Neural progenitor cell (in vitro differentiated cells): ENCODE measurements around the gene CHRNB4. TPM values are rescaled to one million over a fixed set of nuclear protein-coding genes. Genes with fewer than 3 reads are reported as not detected.

Experiments
- DNase-seq: peaks from one replicate; pipeline ENCODE4 v3.0.0-alpha.2; 2016; ENCODE audit warnings: low spot score
- H2AFZ ChIP-seq: fragments of 200-600 bp; sonication (generic); replicated peaks from 2 replicates; pipeline ENCODE4 v1.6.1; 2016; ENCODE audit warnings: antibody characterized with exemption
- H3F3A ChIP-seq: fragments of 200-600 bp; sonication (generic); 2 replicates; pipeline ENCODE4 v1.6.1; 2016; ENCODE audit warnings: antibody characterized with exemption, low read depth
- H3K27ac ChIP-seq: fragments of 200-600 bp; sonication (generic); 2 replicates; pipeline ENCODE4 v1.5.1; 2016; ENCODE audit warnings: mild to moderate bottlenecking
- H3K27me3 ChIP-seq: fragments of 200-600 bp; sonication (generic); 2 replicates; pipeline ENCODE4 v1.6.1; 2016; ENCODE audit warnings: mild to moderate bottlenecking, moderate library complexity
- H3K36me3 ChIP-seq: fragments of 200-600 bp; sonication (generic); 2 replicates; pipeline ENCODE4 v1.5.1; 2016
- H3K4me1 ChIP-seq: fragments of 200-600 bp; sonication (generic); 2 replicates; pipeline ENCODE4 v1.6.1; 2016; ENCODE audit warnings: mixed run types
- H3K4me2 ChIP-seq: fragments of 200-600 bp; sonication (generic); 2 replicates; pipeline ENCODE4 v1.6.1; 2016
- H3K4me3 ChIP-seq: fragments of 200-600 bp; sonication (generic); 2 replicates; pipeline ENCODE4 v1.5.1; 2016
- H3K79me2 ChIP-seq: fragments of 200-600 bp; sonication (generic); 2 replicates; pipeline ENCODE4 v1.6.1; 2016; ENCODE audit warnings: low read depth
- H3K9ac ChIP-seq: fragments of 200-600 bp; sonication (generic); 2 replicates; pipeline ENCODE4 v1.6.1; 2016
- H3K9me3 ChIP-seq: fragments of 200-600 bp; sonication (generic); 2 replicates; pipeline ENCODE4 v1.5.1; 2016; ENCODE audit warnings: low read depth
- H4K20me1 ChIP-seq: fragments of 200-600 bp; sonication (generic); 2 replicates; pipeline ENCODE4 v1.6.1; 2016; ENCODE audit warnings: low read depth
- H3K27ac Mint-ChIP-seq: 3 replicates; pipeline ENCODE4 v1.8.0; 2021; ENCODE audit warnings: mixed read lengths
- H3K27me3 Mint-ChIP-seq: 2 replicates; pipeline ENCODE4 v1.8.0; 2022; ENCODE audit warnings: low read depth, mild to moderate bottlenecking, inconsistent platforms, moderate library complexity, mixed read lengths; ENCODE audit not compliant: insufficient read depth
- H3K36me3 Mint-ChIP-seq: 3 replicates; pipeline ENCODE4 v1.8.0; 2021; ENCODE audit warnings: mixed read lengths
- H3K4me1 Mint-ChIP-seq: 3 replicates; pipeline ENCODE4 v1.8.0; 2021; ENCODE audit warnings: mixed read lengths
- H3K4me3 Mint-ChIP-seq: 3 replicates; pipeline ENCODE4 v1.8.0; 2021; ENCODE audit warnings: mild to moderate bottlenecking, moderate library complexity, mixed read lengths
- H3K9me3 Mint-ChIP-seq: 3 replicates; pipeline ENCODE4 v1.8.0; 2020; ENCODE audit warnings: mixed read lengths
- CTCF ChIP-seq: fragments of 200-600 bp; sonication (generic); IDR thresholded peaks from 2 replicates; pipeline ENCODE4 v1.5.1; 2017; ENCODE audit warnings: antibody characterized with exemption, mild to moderate bottlenecking
- EZH2 ChIP-seq: fragments of 200-600 bp; sonication (generic); IDR thresholded peaks from 2 replicates; pipeline ENCODE4 v1.6.1; 2017; ENCODE audit warnings: antibody characterized with exemption, mild to moderate bottlenecking, moderate library complexity
- EZH2phosphoT487 ChIP-seq: fragments of 200-600 bp; sonication (generic); IDR thresholded peaks from 2 replicates; pipeline ENCODE4 v1.6.1; 2017; ENCODE audit warnings: antibody characterized with exemption
- total RNA-seq: library from RNA; depleted of rRNA; stranded (reverse); fragments of >200 nt; gene quantifications from 2 replicates; pipeline ENCODE4 v1.2.3, GENCODE V29; 2015; ENCODE audit warnings: low replicate concordance

CHRNB4 gene
- total RNA-seq, 1 donor from 2014 or later: 0.24 TPM

GRCh38 chr15:78618064-78618463 is 22.9 kb downstream of the CHRNB4 start:
- no peak overlapping the region for H3K9ac ChIP-seq
- H3K79me2 ChIP-seq: no peaks in the 10 kb centered on the region
- no peak overlapping the region for H3K27ac Mint-ChIP-seq
- no peak overlapping the region for H3K27ac ChIP-seq
- H3K4me3 ChIP-seq: no peak overlapping the region
- TF ChIP-seq EZH2: no peak
- no peak for TF ChIP-seq EZH2phosphoT487
- TF ChIP-seq CTCF: no peak
- no peak overlapping the region for H3K4me3 Mint-ChIP-seq
- H3K9me3 Mint-ChIP-seq: no peaks in the 10 kb centered on the region
- H3F3A ChIP-seq: peaks cover 16% of the 10 kb centered on the region
- H3K27me3 ChIP-seq: peaks cover 46% of the 10 kb centered on the region
- H4K20me1 ChIP-seq: peaks cover 4% of the 10 kb centered on the region
- no peak overlapping the region for H2AFZ ChIP-seq
- no peak overlapping the region for H3K4me2 ChIP-seq
- no peaks in the 10 kb centered on the region for H3K36me3 Mint-ChIP-seq
- no peak for DNase-seq
- no peaks in the 10 kb centered on the region for H3K9me3 ChIP-seq
- H3K4me1 Mint-ChIP-seq: peaks cover 10% of the 10 kb centered on the region
- H3K4me1 ChIP-seq: no peaks in the 10 kb centered on the region
- H3K27me3 Mint-ChIP-seq: peaks cover 34% of the 10 kb centered on the region
- no peaks in the 10 kb centered on the region for H3K36me3 ChIP-seq

DNA sequence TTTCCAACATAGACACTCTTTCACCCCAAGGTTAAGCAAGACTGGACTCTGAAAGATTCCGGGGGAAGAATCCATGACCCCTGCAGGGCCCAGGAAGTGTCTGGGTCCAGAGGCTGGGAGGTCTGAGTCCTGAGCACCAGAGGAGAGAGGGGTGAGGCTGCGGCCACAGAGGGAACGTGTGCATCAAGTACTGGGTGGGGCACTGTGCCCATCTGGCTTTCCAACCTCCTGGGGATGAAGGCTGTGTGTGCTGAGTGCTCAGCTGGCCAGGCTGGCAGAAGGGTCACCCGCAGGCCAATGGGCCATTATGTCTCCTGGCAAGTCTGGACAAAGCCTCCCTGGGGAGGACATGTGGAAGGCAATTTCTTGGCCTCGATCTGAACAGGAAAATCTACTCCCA is 23.5 kb downstream of the CHRNB4 start:
- Histone ChIP-seq H3F3A (peaks cover 16% of the 10 kb centered on the region), H3K79me2 (no peaks in the 10 kb centered on the region), H3K27ac (no peak overlapping the region), H4K20me1 (peaks cover 4% of the 10 kb centered on the region), H3K9me3 (no peaks in the 10 kb centered on the region), H3K36me3 (no peaks in the 10 kb centered on the region), H3K4me3 (no peak overlapping the region), H3K4me1 (no peaks in the 10 kb centered on the region), H3K27me3 (peaks cover 40% of the 10 kb centered on the region), H2AFZ (no peak overlapping the region), H3K4me2 (no peak overlapping the region), H3K9ac (no peak overlapping the region)
- no peaks in the 10 kb centered on the region for H3K36me3 Mint-ChIP-seq
- H3K4me1 Mint-ChIP-seq: peaks cover 10% of the 10 kb centered on the region
- no peaks in the 10 kb centered on the region for H3K9me3 Mint-ChIP-seq
- no peak for DNase-seq
- no peak overlapping the region for H3K27ac Mint-ChIP-seq
- H3K4me3 Mint-ChIP-seq: no peak overlapping the region
- peaks cover 29% of the 10 kb centered on the region for H3K27me3 Mint-ChIP-seq
- TF ChIP-seq EZH2phosphoT487 (no peak), EZH2 (no peak)

DNA sequence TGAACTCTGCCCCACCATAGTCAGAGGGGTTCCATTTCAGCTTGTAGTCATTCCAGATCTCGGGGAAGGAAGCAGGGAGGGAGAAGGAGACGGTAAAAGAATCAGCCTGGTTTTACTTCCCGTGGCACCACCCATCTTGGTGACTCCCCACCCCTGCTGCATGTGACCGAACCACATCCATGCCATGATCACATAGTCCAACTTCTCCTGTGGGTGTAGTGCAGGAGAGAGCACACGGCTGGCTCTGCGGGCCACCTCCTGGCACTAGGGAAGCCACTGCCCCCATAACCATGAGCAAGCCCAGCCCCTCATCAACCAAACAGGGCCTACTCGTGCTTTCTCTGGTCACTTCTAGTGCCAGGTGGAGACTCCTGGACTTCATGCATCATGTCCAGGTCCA is 23.9 kb downstream of the CHRNB4 start:
- peaks cover 4% of the 10 kb centered on the region for H4K20me1 ChIP-seq

More for the DNA sequence above, 23.9 kb downstream of the CHRNB4 start:
- Histone ChIP-seq H3K9me3 (no peaks in the 10 kb centered on the region), H3K36me3 (no peaks in the 10 kb centered on the region), H3K4me2 (no peak overlapping the region), H3K4me1 (no peaks in the 10 kb centered on the region), H3F3A (peaks cover 16% of the 10 kb centered on the region), H3K4me3 (no peak overlapping the region), H2AFZ (no peak overlapping the region), H3K27me3 (peaks cover 36% of the 10 kb centered on the region), H3K27ac (no peak overlapping the region), H3K9ac (no peak overlapping the region), H3K79me2 (no peaks in the 10 kb centered on the region)
- Mint-ChIP-seq H3K9me3 (no peaks in the 10 kb centered on the region), H3K4me1 (peaks cover 10% of the 10 kb centered on the region), H3K27me3 (peaks cover 27% of the 10 kb centered on the region), H3K4me3 (no peak overlapping the region), H3K27ac (no peak overlapping the region), H3K36me3 (no peaks in the 10 kb centered on the region)
- no peak for TF ChIP-seq CTCF
- no peak for TF ChIP-seq EZH2phosphoT487
- TF ChIP-seq EZH2: no peak
- no peak for DNase-seq
